MCF 10A (cell line): ENCODE results near the gene ARMS2. TPM values are rescaled to one million over a fixed set of nuclear protein-coding genes. Genes with fewer than 3 reads are reported as not detected.
A peak's percentile ranks its signal among the peaks of the same experiment; 100 is the strongest.

Source experiments
- BruUV-seq: library from RNA; stranded (reverse); fragments of 400-500 nt; replicated peaks from 2 replicates; lab custom pipeline; 2021; lab: Mats Ljungman, UMichigan
- CTCF ChIA-PET: fragments of 300-600 bp; sonication (Branson Sonifier 250); formaldehyde crosslinking; extraction: SDS; loops from one replicate; lab custom pipeline; 2021; ENCODE audit warnings: antibody characterized with exemption, inconsistent platforms; lab: Yijun Ruan, JAX
- POLR2A ChIA-PET: fragments of 300-600, 350-650 bp; sonication (Branson Sonifier 250); formaldehyde crosslinking; extraction: SDS; loops from one replicate; lab custom pipeline; 2020; ENCODE audit warnings: antibody characterized with exemption, inconsistent platforms; lab: Yijun Ruan, JAX
- DNase-seq: peaks from one replicate; pipeline ENCODE4 v3.0.0-alpha.2; 2018; ENCODE audit not compliant: unreplicated experiment
- H3K27ac Mint-ChIP-seq: one replicate; pipeline ENCODE4 v1.8.0; 2022; ENCODE audit warnings: mild to moderate bottlenecking, low read depth, mixed read lengths; ENCODE audit not compliant: unreplicated experiment
- H3K27me3 Mint-ChIP-seq: one replicate; pipeline ENCODE4 v1.8.0; 2022; ENCODE audit warnings: mixed read lengths; ENCODE audit not compliant: insufficient read depth, unreplicated experiment
- H3K36me3 Mint-ChIP-seq: one replicate; pipeline ENCODE4 v1.8.0; 2022; ENCODE audit warnings: mild to moderate bottlenecking, moderate library complexity, mixed read lengths; ENCODE audit not compliant: insufficient read depth, unreplicated experiment
- H3K4me1 Mint-ChIP-seq: one replicate; pipeline ENCODE4 v1.8.0; 2022; ENCODE audit warnings: mixed read lengths; ENCODE audit not compliant: insufficient read depth, unreplicated experiment
- H3K4me3 Mint-ChIP-seq: one replicate; pipeline ENCODE4 v1.8.0; 2022; ENCODE audit warnings: mild to moderate bottlenecking, moderate library complexity, mixed read lengths; ENCODE audit not compliant: unreplicated experiment
- H3K9me3 Mint-ChIP-seq: one replicate; pipeline ENCODE4 v1.8.0; 2022; ENCODE audit warnings: mixed read lengths; ENCODE audit not compliant: unreplicated experiment
- intact Hi-C: fragments of 100-400 bp; cut with micrococcal nuclease; formaldehyde crosslinking; loops from 2 replicates; pipeline ENCODE4 v1.14.1; 2022
- total RNA-seq: library from RNA; stranded (reverse); gene quantifications from 2 replicates; pipeline ENCODE4 v1.2.3, GENCODE V29; 2022
- TF ChIP-seq, protein P1 (sequence below): fragments of 200-600 bp; IDR thresholded peaks from one replicate; pipeline ENCODE4 v1.8.0; 2022; ENCODE audit warnings: antibody characterized with exemption, mild to moderate bottlenecking; ENCODE audit not compliant: unreplicated experiment

Gene ARMS2
- total RNA-seq, 1 experiment from 2014 or later: not detected

- Mint-ChIP-seq H3K27ac (peak overlapping the region; percentile 58), H3K9me3 (peaks cover 8% of the 10 kb centered on the region), H3K27me3 (no peaks in the 10 kb centered on the region), H3K4me1 (peaks cover 7% of the 10 kb centered on the region), H3K4me3 (no peak overlapping the region), H3K36me3 (peaks cover 25% of the 10 kb centered on the region)
- ChIA-PET POLR2A (interaction anchor here (1.0 to 15.0 kb wide), 3 partner anchors 11 to 47 kb away, joined by 3 to 291 read pairs (median 9); partner anchors contain the start of gene HTRA1), CTCF (interaction anchor here (1.2 kb wide), 1 partner anchor 14 kb away, joined by 4 read pairs; no protein-coding TSS in a partner anchor)
- intact Hi-C loops: no loop called here
- TF ChIP-seq, protein P1, sequence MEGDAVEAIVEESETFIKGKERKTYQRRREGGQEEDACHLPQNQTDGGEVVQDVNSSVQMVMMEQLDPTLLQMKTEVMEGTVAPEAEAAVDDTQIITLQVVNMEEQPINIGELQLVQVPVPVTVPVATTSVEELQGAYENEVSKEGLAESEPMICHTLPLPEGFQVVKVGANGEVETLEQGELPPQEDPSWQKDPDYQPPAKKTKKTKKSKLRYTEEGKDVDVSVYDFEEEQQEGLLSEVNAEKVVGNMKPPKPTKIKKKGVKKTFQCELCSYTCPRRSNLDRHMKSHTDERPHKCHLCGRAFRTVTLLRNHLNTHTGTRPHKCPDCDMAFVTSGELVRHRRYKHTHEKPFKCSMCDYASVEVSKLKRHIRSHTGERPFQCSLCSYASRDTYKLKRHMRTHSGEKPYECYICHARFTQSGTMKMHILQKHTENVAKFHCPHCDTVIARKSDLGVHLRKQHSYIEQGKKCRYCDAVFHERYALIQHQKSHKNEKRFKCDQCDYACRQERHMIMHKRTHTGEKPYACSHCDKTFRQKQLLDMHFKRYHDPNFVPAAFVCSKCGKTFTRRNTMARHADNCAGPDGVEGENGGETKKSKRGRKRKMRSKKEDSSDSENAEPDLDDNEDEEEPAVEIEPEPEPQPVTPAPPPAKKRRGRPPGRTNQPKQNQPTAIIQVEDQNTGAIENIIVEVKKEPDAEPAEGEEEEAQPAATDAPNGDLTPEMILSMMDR: no peak
- DNase-seq: no peak
- no TSS peak for BruUV-seq
These were observed 30.0 kb downstream of the ARMS2 start for GRCh38 chr10:122484276-122485060.

DNA sequence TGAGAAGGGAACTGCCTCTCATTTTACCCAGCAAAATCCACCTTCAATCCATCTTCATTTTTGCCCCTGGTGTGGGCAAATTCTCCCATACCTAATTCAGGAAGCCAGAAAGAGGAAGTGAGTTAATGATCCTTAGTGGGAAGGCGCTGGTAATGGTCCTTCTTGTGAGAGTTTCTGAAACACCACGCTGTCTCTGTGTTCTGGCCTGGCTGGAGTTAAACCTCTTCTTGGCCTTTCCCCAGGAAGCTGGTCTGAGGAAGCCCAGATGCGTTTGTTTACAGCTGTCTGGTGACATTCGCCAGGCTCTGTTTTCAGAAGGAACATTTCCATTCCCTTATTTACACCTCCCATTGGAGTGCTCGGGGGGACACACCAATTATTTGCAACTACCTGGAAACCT lies 31.2 kb downstream of the ARMS2 start:
- intact Hi-C loops: no loop called here
- Mint-ChIP-seq H3K4me3 (no peak overlapping the region), H3K4me1 (peaks cover 11% of the 10 kb centered on the region), H3K27ac (peak overlapping the region; percentile 58), H3K27me3 (no peaks in the 10 kb centered on the region), H3K9me3 (peaks cover 8% of the 10 kb centered on the region), H3K36me3 (peaks cover 35% of the 10 kb centered on the region)
- TF ChIP-seq, protein P1: no peak
- POLR2A ChIA-PET: interaction anchor here (0.6 to 15.0 kb wide), 3 partner anchors 10 to 88 kb away, joined by 3 to 291 read pairs (median 9); partner anchors contain the start of gene HTRA1
- BruUV-seq: no TSS peak
- CTCF ChIA-PET: no interaction called here
- no peak for DNase-seq

DNA sequence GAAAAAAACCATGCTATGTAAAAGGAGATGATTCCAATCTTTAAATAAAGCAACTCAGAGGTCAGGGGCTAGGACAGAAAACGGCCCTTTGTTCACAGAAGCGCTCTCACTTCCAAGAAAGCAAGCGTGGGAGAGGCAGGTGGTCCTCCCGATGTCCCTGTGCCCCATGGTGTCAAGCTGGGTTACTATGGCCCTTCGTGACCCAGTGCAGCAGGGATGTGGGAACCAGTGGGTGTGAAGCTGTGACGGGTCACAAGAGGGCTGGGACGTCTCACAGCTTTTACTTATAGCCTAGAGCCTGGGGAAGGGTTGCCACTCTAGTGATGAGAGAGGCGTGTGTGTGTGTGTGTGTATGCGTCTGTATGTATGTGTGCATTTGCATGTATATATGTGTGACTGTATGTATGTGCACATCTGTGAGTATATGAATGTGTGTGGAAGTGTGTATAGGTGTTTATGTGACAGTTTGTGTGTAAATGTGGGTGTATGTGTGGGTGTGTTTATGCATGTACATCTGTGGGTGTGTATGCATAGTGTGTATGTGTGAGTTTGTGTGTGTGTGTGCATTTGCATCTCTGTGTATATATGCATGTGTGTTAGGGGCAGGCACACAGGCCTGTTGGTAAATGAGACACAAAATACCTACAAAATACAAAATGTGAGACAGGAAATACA lies 32.1 kb downstream of the ARMS2 start:
- intact Hi-C loops: no loop called here
- Mint-ChIP-seq H3K27ac (no peak overlapping the region), H3K36me3 (peaks cover 35% of the 10 kb centered on the region)

More for the DNA sequence above, 32.1 kb downstream of the ARMS2 start:
- H3K4me1 Mint-ChIP-seq: peaks cover 20% of the 10 kb centered on the region
- POLR2A ChIA-PET: interaction anchor here (0.7 to 15.0 kb wide), 3 partner anchors 9 to 37 kb away, joined by 3 to 291 read pairs (median 9); partner anchors contain the start of gene HTRA1
- peaks cover 5% of the 10 kb centered on the region for H3K9me3 Mint-ChIP-seq
- TF ChIP-seq, protein P1: no peak
- no peak overlapping the region for H3K4me3 Mint-ChIP-seq
- no TSS peak for BruUV-seq
- no peak for DNase-seq
- no peaks in the 10 kb centered on the region for H3K27me3 Mint-ChIP-seq
- CTCF ChIA-PET: interaction anchor here (0.5 to 1.0 kb wide), 2 partner anchors 24 to 34 kb away, joined by 3 read pairs; no protein-coding TSS in a partner anchor
